ENCODE measurements around the gene IP6K2. TPM values are rescaled to one million over a fixed set of nuclear protein-coding genes. Genes with fewer than 3 reads are reported as not detected.

The IP6K2 gene
- total RNA-seq, 1 donor from 2014 or later: 37.4 TPM

DNA sequence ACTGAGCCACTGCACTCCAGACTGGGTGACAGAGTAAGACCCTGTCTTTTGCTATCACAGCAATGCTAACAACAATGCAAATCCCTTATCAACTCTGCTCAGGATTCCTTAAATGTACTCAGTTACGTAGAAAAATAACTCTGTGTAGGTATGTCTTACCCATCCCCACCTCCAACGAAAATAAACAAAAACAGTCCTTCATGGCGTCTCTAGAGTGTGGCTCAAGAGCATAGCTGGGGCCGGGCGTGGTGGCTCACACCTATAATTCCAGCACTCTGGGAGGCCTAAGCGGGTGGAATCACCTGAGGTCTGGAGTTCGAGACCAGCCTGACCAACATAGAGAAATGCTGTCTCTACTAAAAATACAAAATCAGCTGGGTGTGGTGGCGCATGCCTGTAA, 18.1 kb downstream of the IP6K2 start:
- TF ChIP-seq, protein P1, sequence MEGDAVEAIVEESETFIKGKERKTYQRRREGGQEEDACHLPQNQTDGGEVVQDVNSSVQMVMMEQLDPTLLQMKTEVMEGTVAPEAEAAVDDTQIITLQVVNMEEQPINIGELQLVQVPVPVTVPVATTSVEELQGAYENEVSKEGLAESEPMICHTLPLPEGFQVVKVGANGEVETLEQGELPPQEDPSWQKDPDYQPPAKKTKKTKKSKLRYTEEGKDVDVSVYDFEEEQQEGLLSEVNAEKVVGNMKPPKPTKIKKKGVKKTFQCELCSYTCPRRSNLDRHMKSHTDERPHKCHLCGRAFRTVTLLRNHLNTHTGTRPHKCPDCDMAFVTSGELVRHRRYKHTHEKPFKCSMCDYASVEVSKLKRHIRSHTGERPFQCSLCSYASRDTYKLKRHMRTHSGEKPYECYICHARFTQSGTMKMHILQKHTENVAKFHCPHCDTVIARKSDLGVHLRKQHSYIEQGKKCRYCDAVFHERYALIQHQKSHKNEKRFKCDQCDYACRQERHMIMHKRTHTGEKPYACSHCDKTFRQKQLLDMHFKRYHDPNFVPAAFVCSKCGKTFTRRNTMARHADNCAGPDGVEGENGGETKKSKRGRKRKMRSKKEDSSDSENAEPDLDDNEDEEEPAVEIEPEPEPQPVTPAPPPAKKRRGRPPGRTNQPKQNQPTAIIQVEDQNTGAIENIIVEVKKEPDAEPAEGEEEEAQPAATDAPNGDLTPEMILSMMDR (IDR thresholded peaks at IDR 0.05; ENCODE audit: insufficient read depth, low read length, severe bottlenecking): no peak
- no peak overlapping the region for H3K4me3 ChIP-seq (ENCODE audit: low read depth, low read length)
- peaks cover 18% of the 10 kb centered on the region for H3K36me3 ChIP-seq (ENCODE audit: control insufficient read depth, insufficient read depth, low read length)
- DNase-seq (ENCODE audit: low read depth): no peak
- H3K27me3 ChIP-seq (ENCODE audit: control insufficient read depth, insufficient read depth, low read length): no peaks in the 10 kb centered on the region
- no peak for FAIRE-seq

GRCh38 chr3:48697952-48698351, 19.1 kb downstream of the IP6K2 start:
- H3K27me3 ChIP-seq (ENCODE audit: control insufficient read depth, insufficient read depth, low read length): no peaks in the 10 kb centered on the region
- no peak overlapping the region for H3K4me3 ChIP-seq (ENCODE audit: low read depth, low read length)
- FAIRE-seq: no peak
- peaks cover 24% of the 10 kb centered on the region for H3K36me3 ChIP-seq (ENCODE audit: control insufficient read depth, insufficient read depth, low read length)
- TF ChIP-seq, protein P1 (IDR thresholded peaks at IDR 0.05; ENCODE audit: insufficient read depth, low read length, severe bottlenecking): no peak
- DNase-seq (ENCODE audit: low read depth): no peak

DNA sequence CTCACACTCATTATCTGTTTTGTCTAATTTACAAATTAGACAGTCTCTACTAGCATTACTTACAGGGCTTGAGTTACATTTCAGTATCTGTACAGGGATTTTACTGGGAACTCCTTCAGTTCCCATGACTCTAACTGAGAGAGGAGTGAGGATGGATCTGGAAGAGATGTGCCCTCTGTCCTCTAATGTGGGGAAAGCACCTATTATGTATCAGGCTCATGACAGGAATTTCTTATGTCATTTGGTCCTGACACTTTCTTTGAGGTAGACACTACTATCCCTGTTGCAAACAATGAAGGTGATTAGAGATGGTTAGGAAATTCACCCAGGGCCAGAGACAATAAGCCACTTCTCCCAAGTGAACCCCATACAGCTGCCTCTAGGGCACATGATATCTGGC, 20.4 kb downstream of the IP6K2 start:
- H3K27me3 ChIP-seq (ENCODE audit: control insufficient read depth, insufficient read depth, low read length): no peaks in the 10 kb centered on the region
- DNase-seq (ENCODE audit: low read depth) (no peak), FAIRE-seq (no peak)
- H3K4me3 ChIP-seq (ENCODE audit: low read depth, low read length): no peak overlapping the region
- TF ChIP-seq, protein P1 (IDR thresholded peaks at IDR 0.05; ENCODE audit: insufficient read depth, low read length, severe bottlenecking): no peak
- peaks cover 34% of the 10 kb centered on the region for H3K36me3 ChIP-seq (ENCODE audit: control insufficient read depth, insufficient read depth, low read length)

DNA sequence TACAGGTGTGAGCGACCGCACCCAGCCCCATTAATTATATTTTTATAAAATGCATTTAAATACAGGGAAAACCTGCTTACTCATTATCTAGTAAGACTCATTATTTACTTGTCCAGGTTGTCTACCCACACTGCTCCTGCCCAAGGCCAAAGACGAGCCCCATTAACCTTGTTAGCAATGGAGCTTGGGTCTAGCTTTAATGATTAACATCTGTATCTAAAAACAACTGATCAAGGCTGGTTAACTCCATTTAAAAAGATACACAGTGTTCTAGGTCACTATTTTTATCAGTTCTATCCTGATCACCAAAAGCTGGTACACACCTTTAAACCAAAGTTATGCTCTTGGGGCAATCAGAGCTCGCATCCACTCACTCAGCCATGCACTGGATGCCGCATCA, 20.9 kb downstream of the IP6K2 start:
- DNase-seq (ENCODE audit: low read depth) (no peak), FAIRE-seq (no peak)
- TF ChIP-seq, protein P1 (IDR thresholded peaks at IDR 0.05; ENCODE audit: insufficient read depth, low read length, severe bottlenecking): no peak
- Histone ChIP-seq H3K4me3 (ENCODE audit: low read depth, low read length) (no peak overlapping the region), H3K36me3 (ENCODE audit: control insufficient read depth, insufficient read depth, low read length) (peaks cover 35% of the 10 kb centered on the region), H3K27me3 (ENCODE audit: control insufficient read depth, insufficient read depth, low read length) (no peaks in the 10 kb centered on the region)

DNA sequence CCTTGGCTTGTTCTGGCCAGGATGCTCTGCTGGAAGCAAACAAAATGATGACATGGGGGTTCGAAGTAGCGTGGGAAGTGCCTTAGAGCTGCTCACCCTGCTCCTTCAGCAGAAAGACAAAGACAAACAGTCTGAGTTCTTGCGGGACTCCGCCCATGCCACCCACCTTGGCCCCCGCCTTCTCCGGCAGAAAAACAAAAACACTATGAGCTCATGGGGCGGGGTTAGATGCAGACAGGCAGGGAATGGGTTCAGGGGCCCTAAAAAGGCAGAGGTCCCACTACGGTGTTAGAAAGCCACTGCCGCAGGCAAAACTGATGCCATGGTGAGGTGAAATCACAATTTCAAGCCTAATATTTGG, 21.6 kb downstream of the IP6K2 start:
- Histone ChIP-seq H3K27me3 (ENCODE audit: control insufficient read depth, insufficient read depth, low read length) (no peaks in the 10 kb centered on the region), H3K36me3 (ENCODE audit: control insufficient read depth, insufficient read depth, low read length) (peaks cover 39% of the 10 kb centered on the region), H3K4me3 (ENCODE audit: low read depth, low read length) (no peak overlapping the region)
- TF ChIP-seq, protein P1 (IDR thresholded peaks at IDR 0.05; ENCODE audit: insufficient read depth, low read length, severe bottlenecking): no peak
- peak; percentile 48 for DNase-seq (ENCODE audit: low read depth)
- FAIRE-seq: no peak

DNA sequence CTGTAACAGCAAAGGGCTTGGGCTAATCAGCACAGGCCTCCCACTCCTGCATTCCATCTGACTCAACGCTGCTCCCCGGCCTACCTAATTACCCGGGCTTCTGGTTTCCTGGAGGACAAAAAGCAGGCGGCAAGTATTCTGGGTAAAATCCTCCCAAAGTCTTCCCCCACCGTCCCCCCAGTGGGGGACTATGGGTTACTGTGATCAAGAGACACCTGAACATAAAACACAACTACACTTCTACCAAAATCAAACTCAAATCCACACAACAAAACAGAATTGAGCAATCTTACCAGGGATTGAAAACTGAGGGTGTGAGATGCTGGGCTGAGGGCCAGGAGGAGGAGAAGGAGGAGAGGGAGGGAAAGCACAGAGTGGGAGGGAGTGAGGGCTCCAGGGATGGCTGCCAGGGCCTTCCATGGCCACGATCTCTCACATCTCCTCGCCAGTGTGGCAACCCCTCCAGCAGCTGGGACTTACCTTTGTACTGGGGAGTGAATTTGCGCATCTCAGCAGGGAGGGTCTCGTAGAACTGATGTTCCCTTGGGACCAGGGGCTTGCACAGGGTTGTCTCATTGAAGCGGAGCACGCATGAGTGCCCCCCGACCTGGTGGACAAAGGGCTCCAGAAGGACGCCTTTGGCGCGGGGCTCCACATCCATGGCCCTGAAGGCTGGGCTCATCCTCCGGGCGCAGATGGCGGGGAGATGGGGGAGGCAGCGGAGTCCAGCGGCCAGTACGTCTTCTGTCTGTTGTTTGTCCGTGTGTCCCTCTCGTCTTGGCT, 22.2 kb downstream of the IP6K2 start:
- TF ChIP-seq, protein P1 (IDR thresholded peaks at IDR 0.05; ENCODE audit: insufficient read depth, low read length, severe bottlenecking): no peak
- FAIRE-seq (peak; percentile 90), DNase-seq (ENCODE audit: low read depth) (peak; percentile 79)
- H3K36me3 ChIP-seq (ENCODE audit: control insufficient read depth, insufficient read depth, low read length): peaks cover 37% of the 10 kb centered on the region
- no peaks in the 10 kb centered on the region for H3K27me3 ChIP-seq (ENCODE audit: control insufficient read depth, insufficient read depth, low read length)
- no peak overlapping the region for H3K4me3 ChIP-seq (ENCODE audit: low read depth, low read length)
